NT2/D1 (cell line): Measurements from ENCODE around the gene PRKAG2.

Experiments used
- DNase-seq: peaks from one replicate; pipeline ENCODE4 v3.0.0-alpha.2; 2011; ENCODE audit warnings: low read depth, low spot score
- H3K27me3 ChIP-seq: 2 replicates; pipeline ENCODE4 v1.6.0; 2011; ENCODE audit warnings: mild to moderate bottlenecking; ENCODE audit not compliant: insufficient read length, insufficient read depth
- H3K36me3 ChIP-seq: 2 replicates; pipeline ENCODE4 v1.6.1; 2011; ENCODE audit warnings: mild to moderate bottlenecking, low read length, mixed read lengths; ENCODE audit not compliant: insufficient read depth, insufficient read length
- H3K4me1 ChIP-seq: 2 replicates; pipeline ENCODE4 v1.5.1; 2011; ENCODE audit not compliant: insufficient read depth, insufficient read length
- H3K4me3 ChIP-seq: 2 replicates; pipeline ENCODE4 v1.5.1; 2011; ENCODE audit warnings: low read depth; ENCODE audit not compliant: insufficient read length
- H3K9ac ChIP-seq: 2 replicates; pipeline ENCODE4 v1.6.0; 2011; ENCODE audit warnings: low read depth; ENCODE audit not compliant: insufficient read length
- H3K9me3 ChIP-seq: 2 replicates; pipeline ENCODE4 v1.5.1; 2011; ENCODE audit warnings: mild to moderate bottlenecking, low read length; ENCODE audit not compliant: insufficient read depth
- SUZ12 ChIP-seq: IDR thresholded peaks from 2 replicates; pipeline ENCODE4 v1.6.1; 2011; ENCODE audit not compliant: insufficient read length, insufficient read depth; ENCODE audit errors: extremely low read depth
- YY1 ChIP-seq: IDR thresholded peaks from 2 replicates; pipeline ENCODE4 v1.6.1; 2011; ENCODE audit not compliant: insufficient read length, insufficient read depth
- ZNF274 ChIP-seq: IDR thresholded peaks from 2 replicates; pipeline ENCODE4 v1.6.1; 2011; ENCODE audit warnings: mild to moderate bottlenecking, low read depth, low read length

PRKAG2 gene

GRCh38 chr7:151776446-151776845 lies 100.5 kb downstream of the PRKAG2 start:
- H3K36me3 ChIP-seq, result no peaks in the 10 kb centered on the region
- no peak overlapping the region for H3K4me3 ChIP-seq
- no peak for DNase-seq
- H3K9ac ChIP-seq, result no peak overlapping the region
- TF ChIP-seq SUZ12 (no peak), ZNF274 (no peak), YY1 (no peak)
- no peaks in the 10 kb centered on the region for H3K27me3 ChIP-seq
- peaks cover 7% of the 10 kb centered on the region; the same call in 1 of the 2 replicates for H3K9me3 ChIP-seq
- H3K4me1 ChIP-seq, result no peaks in the 10 kb centered on the region

- H3K9me3 ChIP-seq, result peaks cover 7% of the 10 kb centered on the region; the same call in 1 of the 2 replicates
- H3K4me3 ChIP-seq, result no peak overlapping the region
- TF ChIP-seq SUZ12 (no peak), YY1 (no peak), ZNF274 (no peak)
- H3K4me1 ChIP-seq, result no peaks in the 10 kb centered on the region
- H3K36me3 ChIP-seq, result no peaks in the 10 kb centered on the region
- H3K9ac ChIP-seq, result no peak overlapping the region
- no peaks in the 10 kb centered on the region for H3K27me3 ChIP-seq
- DNase-seq, result no peak
Measured at GRCh38 chr7:151775547-151776443, 101.1 kb downstream of the PRKAG2 start.

- no peak overlapping the region for H3K4me3 ChIP-seq
- no peaks in the 10 kb centered on the region for H3K27me3 ChIP-seq
- H3K4me1 ChIP-seq, result no peaks in the 10 kb centered on the region
- no peak overlapping the region for H3K9ac ChIP-seq
- no peak for TF ChIP-seq YY1
- H3K36me3 ChIP-seq, result no peaks in the 10 kb centered on the region
- DNase-seq, result no peak
- H3K9me3 ChIP-seq, result peaks cover 7% of the 10 kb centered on the region; the same call in 1 of the 2 replicates
Measured at GRCh38 chr7:151774951-151775350, 102.0 kb downstream of the PRKAG2 start.

- H3K9me3 ChIP-seq, result peaks cover 7% of the 10 kb centered on the region; the same call in 1 of the 2 replicates
- no peaks in the 10 kb centered on the region for H3K27me3 ChIP-seq
Measured at GRCh38 chr7:151773797-151774196, 103.1 kb downstream of the PRKAG2 start.

GRCh38 chr7:151770232-151770631 lies 106.7 kb downstream of the PRKAG2 start:
- Histone ChIP-seq H3K4me1 (no peaks in the 10 kb centered on the region), H3K4me3 (no peak overlapping the region), H3K27me3 (no peaks in the 10 kb centered on the region), H3K36me3 (no peaks in the 10 kb centered on the region), H3K9me3 (no peaks in the 10 kb centered on the region), H3K9ac (no peak overlapping the region)
- TF ChIP-seq SUZ12 (no peak), YY1 (no peak), ZNF274 (no peak)
- DNase-seq, result no peak

More at GRCh38 chr7:151773797-151774196, 103.1 kb downstream of the PRKAG2 start:
- Histone ChIP-seq H3K9ac (no peak overlapping the region), H3K36me3 (no peaks in the 10 kb centered on the region), H3K4me1 (no peaks in the 10 kb centered on the region), H3K4me3 (no peak overlapping the region)
- no peak for DNase-seq
- no peak for TF ChIP-seq ZNF274

- no peak for DNase-seq
- H3K4me3 ChIP-seq, result no peak overlapping the region
- TF ChIP-seq ZNF274 (no peak), SUZ12 (no peak), YY1 (no peak)
- no peaks in the 10 kb centered on the region for H3K4me1 ChIP-seq
- no peaks in the 10 kb centered on the region for H3K9me3 ChIP-seq
- H3K36me3 ChIP-seq, result no peaks in the 10 kb centered on the region
- H3K27me3 ChIP-seq, result no peaks in the 10 kb centered on the region
- no peak overlapping the region for H3K9ac ChIP-seq
Measured at GRCh38 chr7:151769188-151769821, 107.6 kb downstream of the PRKAG2 start.

GRCh38 chr7:151768805-151769187 lies 108.1 kb downstream of the PRKAG2 start:
- H3K36me3 ChIP-seq, result no peaks in the 10 kb centered on the region
- TF ChIP-seq YY1, result no peak
- TF ChIP-seq SUZ12, result no peak
- TF ChIP-seq ZNF274, result no peak
- DNase-seq, result no peak
- H3K9me3 ChIP-seq, result no peaks in the 10 kb centered on the region
- no peak overlapping the region for H3K9ac ChIP-seq
- no peaks in the 10 kb centered on the region for H3K27me3 ChIP-seq
- H3K4me3 ChIP-seq, result no peak overlapping the region
- H3K4me1 ChIP-seq, result no peaks in the 10 kb centered on the region
